ENCODE measurements around the gene SPNS3. TPM values are rescaled to one million over a fixed set of nuclear protein-coding genes. Genes with fewer than 3 reads are reported as not detected.

SPNS3 gene
- total RNA-seq, 1 experiment from 2014 or later: 0.37 TPM

- Histone ChIP-seq H4K20me1 (ENCODE audit: insufficient read depth) (no peaks in the 10 kb centered on the region), H2AFZ (ENCODE audit: low read depth, low read length, poor library complexity, severe bottlenecking) (no peak overlapping the region), H3K4me2 (ENCODE audit: low read length) (no peak overlapping the region), H3K4me3 (replicated peaks in 1 of 2; ENCODE audit: low read depth in 1 of 2, low read length in 2 of 2) (no peak overlapping the region), H3K9me2 (ENCODE audit: insufficient read depth) (no peaks in the 10 kb centered on the region), H3K27me3 (ENCODE audit: insufficient read depth, low read length) (no peaks in the 10 kb centered on the region), H3K27ac (ENCODE audit: low read depth, low read length) (no peak overlapping the region), H3K79me2 (ENCODE audit: insufficient read depth, low read length) (no peaks in the 10 kb centered on the region), H3K9ac (ENCODE audit: low read length) (no peak overlapping the region), H3K36me3 (ENCODE audit: control insufficient read depth in 1 of 2, insufficient read depth in 2 of 2, low read length in 2 of 2) (no peaks in the 10 kb centered on the region), H3K9me3 (ENCODE audit: control insufficient read depth in 1 of 2, insufficient read depth in 1 of 2, low read depth in 1 of 2, low read length in 2 of 2) (no peaks in the 10 kb centered on the region), H3K4me1 (ENCODE audit: control insufficient read depth in 1 of 2, insufficient read depth in 2 of 2, low read length in 2 of 2) (peaks cover 13 to 19% of the 10 kb centered on the region in 2 experiments)
- ChIA-PET RAD21 (ENCODE audit: low non-redundant PET in 1 of 2, low total read pairs in 2 of 2, uncharacterized antibody in 2 of 2, unreplicated experiment in 2 of 2) (interaction anchor here in 1 of 2 experiments (0.7 kb wide), 1 partner anchor 10 kb away, joined by 3 read pairs; no protein-coding TSS in a partner anchor), CTCF (no interaction called here), POLR2A (no interaction called here)
- BruUV-seq (replicated peaks): no TSS peak
- TF ChIP-seq EZH2phosphoT487 (IDR thresholded peaks at IDR 0.05; ENCODE audit: borderline replicate concordance) (no peak), ATF3 (IDR thresholded peaks at IDR 0.05) (no peak), SRF (IDR thresholded peaks at IDR 0.05; ENCODE audit: low read depth) (no peak), SP1 (IDR thresholded peaks at IDR 0.05; ENCODE audit: low read depth) (no peak), YY1 (IDR thresholded peaks at IDR 0.05; ENCODE audit: extremely low read depth, insufficient replicate concordance, low read depth, low read length) (no peak)
- intact Hi-C loops (cut with micrococcal nuclease): no loop called here
- no peak for ATAC-seq
- DNase-seq (ENCODE audit: low read depth, low spot score): no peak
These were observed 85.6 kb downstream of the SPNS3 start for GRCh38 chr17:4519361-4519788.

GRCh38 chr17:4520060-4520893, 86.5 kb downstream of the SPNS3 start:
- BruUV-seq (replicated peaks): no TSS peak
- RAD21 ChIA-PET (ENCODE audit: low non-redundant PET in 1 of 2, low total read pairs in 2 of 2, uncharacterized antibody in 2 of 2, unreplicated experiment in 2 of 2): interaction anchor here in 1 of 2 experiments (0.7 kb wide), 1 partner anchor 9 kb away, joined by 3 read pairs; no protein-coding TSS in a partner anchor
- DNase-seq (ENCODE audit: low read depth, low spot score) (no peak), ATAC-seq (no peak)
- Histone ChIP-seq H3K4me3 (replicated peaks in 1 of 2; ENCODE audit: low read depth in 1 of 2, low read length in 2 of 2) (no peak overlapping the region), H3K9ac (ENCODE audit: low read length) (no peak overlapping the region), H3K9me3 (ENCODE audit: control insufficient read depth in 1 of 2, insufficient read depth in 1 of 2, low read depth in 1 of 2, low read length in 2 of 2) (no peaks in the 10 kb centered on the region), H3K36me3 (ENCODE audit: control insufficient read depth in 1 of 2, insufficient read depth in 2 of 2, low read length in 2 of 2) (no peaks in the 10 kb centered on the region), H3K27me3 (ENCODE audit: insufficient read depth, low read length) (no peaks in the 10 kb centered on the region), H3K4me1 (ENCODE audit: control insufficient read depth in 1 of 2, insufficient read depth in 2 of 2, low read length in 2 of 2) (peaks cover 6 to 10% of the 10 kb centered on the region in 2 experiments; a peak in 3 of 4 replicates), H3K79me2 (ENCODE audit: insufficient read depth, low read length) (no peaks in the 10 kb centered on the region), H4K20me1 (ENCODE audit: insufficient read depth) (no peaks in the 10 kb centered on the region), H3K27ac (ENCODE audit: low read depth, low read length) (no peak overlapping the region), H3K4me2 (ENCODE audit: low read length) (no peak overlapping the region), H2AFZ (ENCODE audit: low read depth, low read length, poor library complexity, severe bottlenecking) (no peak overlapping the region), H3K9me2 (ENCODE audit: insufficient read depth) (no peaks in the 10 kb centered on the region)
- TF ChIP-seq CBX3 (IDR thresholded peaks at IDR 0.05; ENCODE audit: low read depth) (no peak), POLR2AphosphoS5 (IDR thresholded peaks at IDR 0.05; ENCODE audit: low read depth, low read length) (no peak)
- intact Hi-C loops (cut with micrococcal nuclease): no loop called here
- CTCF ChIA-PET: no interaction called here
- POLR2A ChIA-PET: no interaction called here

Measured in HCT116 (cell line).